Measurements from ENCODE around the gene RYK.

RYK gene

DNA sequence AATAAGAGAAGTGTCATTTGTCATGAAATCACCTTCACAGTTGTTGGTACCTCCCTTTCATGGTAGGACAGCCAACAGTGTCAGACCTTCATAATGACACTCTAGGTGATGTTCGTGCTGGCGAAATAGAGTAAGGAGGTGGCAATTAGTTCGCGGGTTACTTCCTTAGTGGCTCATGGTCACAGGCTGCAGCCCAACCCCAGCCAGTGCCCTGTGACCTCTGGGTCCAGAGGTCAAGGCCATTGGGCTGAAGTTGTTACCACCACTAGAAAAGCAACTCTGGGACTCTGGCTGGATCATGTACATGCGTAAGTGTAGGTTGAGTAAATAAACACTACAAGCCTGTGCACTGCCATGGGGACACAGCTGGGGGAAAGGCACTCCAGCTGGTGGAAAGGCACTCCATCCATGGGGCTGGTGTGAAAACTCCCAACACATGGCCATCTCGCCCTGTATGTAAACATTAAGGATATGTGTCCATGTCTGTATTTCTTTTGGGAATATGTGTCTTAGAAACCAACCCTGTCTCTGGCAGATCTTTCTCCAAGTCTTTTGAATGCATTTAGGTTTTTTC lies 106.7 kb downstream of the RYK start:
- H3K4me3 ChIP-seq (ENCODE audit: low read depth in 1 of 2, low read length in 2 of 2): no peak overlapping the region
- no peak overlapping the region for H3K27ac ChIP-seq (ENCODE audit: low read depth, low read length)
- no peaks in the 10 kb centered on the region for H3K27me3 ChIP-seq (ENCODE audit: control insufficient read depth in 1 of 2, insufficient read depth in 2 of 2, low read length in 2 of 2)
- H3K36me3 ChIP-seq (ENCODE audit: control insufficient read depth in 1 of 2, insufficient read depth in 2 of 2, low read length in 2 of 2): no peaks in the 10 kb centered on the region
- peaks cover 2 to 5% of the 10 kb centered on the region in 2 donors for H3K4me1 ChIP-seq (ENCODE audit: control insufficient read depth in 1 of 2, insufficient read depth in 2 of 2, low read length in 2 of 2)
- no peak overlapping the region for H3K9ac ChIP-seq (ENCODE audit: low read depth in 1 of 2, low read length in 2 of 2)
- H3K9me3 ChIP-seq (ENCODE audit: control insufficient read depth in 1 of 2, low read length in 2 of 2): no peaks in the 10 kb centered on the region

- Histone ChIP-seq H3K27me3 (ENCODE audit: control insufficient read depth in 1 of 2, insufficient read depth in 2 of 2, low read length in 2 of 2) (no peaks in the 10 kb centered on the region), H3K9ac (ENCODE audit: low read depth in 1 of 2, low read length in 2 of 2) (no peak overlapping the region), H3K36me3 (ENCODE audit: control insufficient read depth in 1 of 2, insufficient read depth in 2 of 2, low read length in 2 of 2) (no peaks in the 10 kb centered on the region), H3K4me3 (ENCODE audit: low read depth in 1 of 2, low read length in 2 of 2) (no peak overlapping the region), H3K9me3 (ENCODE audit: control insufficient read depth in 1 of 2, low read length in 2 of 2) (peaks cover 0 to 3% of the 10 kb centered on the region in 2 donors), H3K4me1 (ENCODE audit: control insufficient read depth in 1 of 2, insufficient read depth in 2 of 2, low read length in 2 of 2) (no peaks in the 10 kb centered on the region), H3K27ac (ENCODE audit: low read depth, low read length) (no peak overlapping the region)
These were observed 114.1 kb downstream of the RYK start for GRCh38 chr3:134136604-134137003.

GRCh38 chr3:134134698-134135415 lies 115.8 kb downstream of the RYK start:
- Histone ChIP-seq H3K27ac (ENCODE audit: low read depth, low read length) (no peak overlapping the region), H3K9me3 (ENCODE audit: control insufficient read depth in 1 of 2, low read length in 2 of 2) (peaks cover 3 to 4% of the 10 kb centered on the region in 2 donors), H3K36me3 (ENCODE audit: control insufficient read depth in 1 of 2, insufficient read depth in 2 of 2, low read length in 2 of 2) (no peaks in the 10 kb centered on the region), H3K9ac (ENCODE audit: low read depth in 1 of 2, low read length in 2 of 2) (no peak overlapping the region), H3K27me3 (ENCODE audit: control insufficient read depth in 1 of 2, insufficient read depth in 2 of 2, low read length in 2 of 2) (no peaks in the 10 kb centered on the region), H3K4me1 (ENCODE audit: control insufficient read depth in 1 of 2, insufficient read depth in 2 of 2, low read length in 2 of 2) (no peaks in the 10 kb centered on the region), H3K4me3 (ENCODE audit: low read depth in 1 of 2, low read length in 2 of 2) (no peak overlapping the region)

DNA sequence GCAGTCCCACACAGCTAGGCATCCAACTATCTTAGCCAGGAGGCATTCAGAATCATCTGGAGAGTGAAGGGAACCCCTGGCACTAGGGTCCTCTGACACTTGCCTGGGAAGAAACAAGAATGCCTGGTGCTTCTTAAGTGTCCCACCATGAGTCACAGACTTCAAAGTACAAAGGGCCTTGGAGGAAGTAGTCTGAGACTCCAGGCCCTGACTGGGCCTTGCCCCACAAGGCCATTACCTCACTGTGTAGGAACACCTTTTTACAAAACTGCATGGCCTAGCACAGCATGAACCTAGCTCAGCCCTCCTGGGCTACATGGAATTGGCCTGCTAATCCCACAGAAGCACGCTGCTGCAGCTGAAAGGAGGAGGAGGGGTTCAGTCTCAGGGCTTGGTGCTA lies 116.4 kb downstream of the RYK start:
- no peaks in the 10 kb centered on the region for H3K4me1 ChIP-seq (ENCODE audit: control insufficient read depth in 1 of 2, insufficient read depth in 2 of 2, low read length in 2 of 2)
- H3K9me3 ChIP-seq (ENCODE audit: control insufficient read depth in 1 of 2, low read length in 2 of 2): peaks cover 3 to 4% of the 10 kb centered on the region in 2 donors
- H3K36me3 ChIP-seq (ENCODE audit: control insufficient read depth in 1 of 2, insufficient read depth in 2 of 2, low read length in 2 of 2): peaks cover 0 to 2% of the 10 kb centered on the region in 2 donors
- no peak overlapping the region for H3K9ac ChIP-seq (ENCODE audit: low read depth in 1 of 2, low read length in 2 of 2)
- no peaks in the 10 kb centered on the region for H3K27me3 ChIP-seq (ENCODE audit: control insufficient read depth in 1 of 2, insufficient read depth in 2 of 2, low read length in 2 of 2)
- H3K27ac ChIP-seq (ENCODE audit: low read depth, low read length): no peak overlapping the region
- no peak overlapping the region for H3K4me3 ChIP-seq (ENCODE audit: low read depth in 1 of 2, low read length in 2 of 2)

DNA sequence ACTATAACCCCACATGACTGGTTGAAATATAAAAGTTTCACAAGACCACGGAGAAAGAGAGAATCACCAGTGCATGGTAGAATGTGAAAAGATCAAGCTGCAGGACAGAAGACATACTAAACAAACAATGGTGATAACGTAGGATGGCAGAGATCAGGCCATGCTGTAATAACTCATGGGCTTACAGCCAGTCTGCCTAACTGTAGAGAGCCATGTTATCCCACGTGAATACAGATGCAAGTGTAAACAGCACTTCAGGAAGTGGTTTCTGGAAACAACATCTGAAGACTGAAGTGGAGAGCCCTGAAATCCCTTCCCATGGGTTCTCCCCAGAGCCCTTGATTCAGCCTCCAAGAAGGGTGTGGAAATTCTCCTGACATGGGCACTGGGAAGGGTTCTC lies 117.7 kb downstream of the RYK start:
- Histone ChIP-seq H3K36me3 (ENCODE audit: control insufficient read depth in 1 of 2, insufficient read depth in 2 of 2, low read length in 2 of 2) (peaks cover 0 to 4% of the 10 kb centered on the region in 2 donors), H3K27ac (ENCODE audit: low read depth, low read length) (no peak overlapping the region), H3K4me3 (ENCODE audit: low read depth in 1 of 2, low read length in 2 of 2) (no peak overlapping the region), H3K9me3 (ENCODE audit: control insufficient read depth in 1 of 2, low read length in 2 of 2) (peaks cover 3 to 4% of the 10 kb centered on the region in 2 donors), H3K27me3 (ENCODE audit: control insufficient read depth in 1 of 2, insufficient read depth in 2 of 2, low read length in 2 of 2) (no peaks in the 10 kb centered on the region), H3K9ac (ENCODE audit: low read depth in 1 of 2, low read length in 2 of 2) (no peak overlapping the region), H3K4me1 (ENCODE audit: control insufficient read depth in 1 of 2, insufficient read depth in 2 of 2, low read length in 2 of 2) (no peaks in the 10 kb centered on the region)

DNA sequence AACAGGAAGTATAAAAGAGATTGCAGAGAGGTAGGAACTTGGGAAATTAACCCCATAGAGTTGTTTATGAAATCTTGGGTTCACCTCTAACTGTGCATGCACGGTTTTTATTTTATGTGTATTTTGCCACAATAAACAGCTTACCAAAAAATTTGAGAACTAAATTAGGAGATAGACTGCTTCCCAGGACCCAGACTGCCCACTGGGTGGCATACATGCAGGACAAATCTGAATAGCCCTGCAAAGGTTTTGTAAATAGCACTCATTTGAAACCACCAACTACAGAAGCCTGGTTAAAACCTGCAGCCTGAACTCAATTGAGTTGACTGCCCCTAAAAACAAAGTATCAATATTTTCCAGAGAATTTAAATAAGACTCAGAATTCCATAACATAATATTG lies 124.5 kb downstream of the RYK start:
- Histone ChIP-seq H3K36me3 (ENCODE audit: control insufficient read depth in 1 of 2, insufficient read depth in 2 of 2, low read length in 2 of 2) (peaks cover 0 to 4% of the 10 kb centered on the region in 2 donors), H3K27me3 (ENCODE audit: control insufficient read depth in 1 of 2, insufficient read depth in 2 of 2, low read length in 2 of 2) (no peaks in the 10 kb centered on the region), H3K4me3 (ENCODE audit: low read depth in 1 of 2, low read length in 2 of 2) (no peak overlapping the region), H3K27ac (ENCODE audit: low read depth, low read length) (no peak overlapping the region), H3K4me1 (ENCODE audit: control insufficient read depth in 1 of 2, insufficient read depth in 2 of 2, low read length in 2 of 2) (no peaks in the 10 kb centered on the region), H3K9me3 (ENCODE audit: control insufficient read depth in 1 of 2, low read length in 2 of 2) (peaks cover 4 to 8% of the 10 kb centered on the region in 2 donors), H3K9ac (ENCODE audit: low read depth in 1 of 2, low read length in 2 of 2) (no peak overlapping the region)

DNA sequence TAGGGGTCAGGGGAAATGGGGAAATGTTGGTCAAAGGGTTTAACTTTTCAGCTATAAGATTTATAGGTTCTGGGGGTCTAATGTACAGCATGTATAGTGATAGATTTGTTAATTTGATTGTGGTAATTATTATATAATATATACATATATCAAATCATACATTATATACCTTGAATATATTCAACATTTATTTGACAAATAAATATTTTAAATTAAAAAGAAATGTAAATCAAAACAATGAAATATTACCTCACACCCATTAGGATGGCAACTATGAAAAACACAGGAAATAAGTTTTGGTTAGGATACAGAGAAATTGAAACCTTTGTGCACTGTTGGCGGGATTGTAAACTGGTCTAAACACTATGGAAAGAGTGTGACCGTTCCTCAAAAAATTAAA lies 135.9 kb downstream of the RYK start:
- Histone ChIP-seq H3K36me3 (ENCODE audit: control insufficient read depth in 1 of 2, insufficient read depth in 2 of 2, low read length in 2 of 2) (no peaks in the 10 kb centered on the region), H3K4me1 (ENCODE audit: control insufficient read depth in 1 of 2, insufficient read depth in 2 of 2, low read length in 2 of 2) (no peaks in the 10 kb centered on the region), H3K27ac (ENCODE audit: low read depth, low read length) (no peak overlapping the region), H3K9ac (ENCODE audit: low read depth in 1 of 2, low read length in 2 of 2) (no peak overlapping the region), H3K4me3 (ENCODE audit: low read depth in 1 of 2, low read length in 2 of 2) (no peak overlapping the region), H3K9me3 (ENCODE audit: control insufficient read depth in 1 of 2, low read length in 2 of 2) (peaks cover 8% of the 10 kb centered on the region in 2 donors), H3K27me3 (ENCODE audit: control insufficient read depth in 1 of 2, insufficient read depth in 2 of 2, low read length in 2 of 2) (no peaks in the 10 kb centered on the region)

- Histone ChIP-seq H3K9me3 (ENCODE audit: control insufficient read depth in 1 of 2, low read length in 2 of 2) (no peaks in the 10 kb centered on the region), H3K36me3 (ENCODE audit: control insufficient read depth in 1 of 2, insufficient read depth in 2 of 2, low read length in 2 of 2) (no peaks in the 10 kb centered on the region), H3K27me3 (ENCODE audit: control insufficient read depth in 1 of 2, insufficient read depth in 2 of 2, low read length in 2 of 2) (no peaks in the 10 kb centered on the region), H3K4me1 (ENCODE audit: control insufficient read depth in 1 of 2, insufficient read depth in 2 of 2, low read length in 2 of 2) (peaks cover 15 to 17% of the 10 kb centered on the region in 2 donors), H3K27ac (ENCODE audit: low read depth, low read length) (no peak overlapping the region), H3K9ac (ENCODE audit: low read depth in 1 of 2, low read length in 2 of 2) (no peak overlapping the region), H3K4me3 (ENCODE audit: low read depth in 1 of 2, low read length in 2 of 2) (no peak overlapping the region)
These were observed 139.0 kb downstream of the RYK start for GRCh38 chr3:134111616-134112015.

DNA sequence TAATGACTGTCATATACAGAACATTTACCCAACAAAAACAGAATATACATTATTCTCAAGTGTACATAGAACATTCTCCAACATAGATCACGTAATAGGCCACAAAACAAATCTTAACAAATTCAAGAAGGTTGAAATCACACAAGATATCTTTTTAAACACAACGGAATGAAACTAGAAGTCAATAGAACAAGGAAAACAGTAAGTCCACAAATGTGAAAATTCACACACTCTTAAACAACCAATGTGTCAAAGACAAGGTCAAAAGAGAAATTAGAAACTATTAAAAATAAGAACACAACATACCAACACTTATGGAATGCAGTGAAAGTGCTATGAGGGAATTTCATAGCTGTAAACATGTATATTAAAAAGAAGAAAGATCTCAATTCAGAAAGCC lies 139.7 kb downstream of the RYK start:
- H3K9me3 ChIP-seq (ENCODE audit: control insufficient read depth in 1 of 2, low read length in 2 of 2): no peaks in the 10 kb centered on the region
- no peak overlapping the region for H3K27ac ChIP-seq (ENCODE audit: low read depth, low read length)
- H3K27me3 ChIP-seq (ENCODE audit: control insufficient read depth in 1 of 2, insufficient read depth in 2 of 2, low read length in 2 of 2): no peaks in the 10 kb centered on the region
- H3K4me1 ChIP-seq (ENCODE audit: control insufficient read depth in 1 of 2, insufficient read depth in 2 of 2, low read length in 2 of 2): peaks cover 17% of the 10 kb centered on the region in 2 donors
- no peak overlapping the region for H3K4me3 ChIP-seq (ENCODE audit: low read depth in 1 of 2, low read length in 2 of 2)
- H3K9ac ChIP-seq (ENCODE audit: low read depth in 1 of 2, low read length in 2 of 2): no peak overlapping the region
- H3K36me3 ChIP-seq (ENCODE audit: control insufficient read depth in 1 of 2, insufficient read depth in 2 of 2, low read length in 2 of 2): no peaks in the 10 kb centered on the region

Measured in duodenal mucosa (tissue), 2 donors.